SK-N-MC (cell line): ENCODE data around the gene RACGAP1.

Experiments used
- DNase-seq: peaks from one replicate; pipeline ENCODE4 v3.0.0-alpha.2; 2011; ENCODE audit warnings: low read depth, low spot score
- H3K27ac ChIP-seq: fragments of 200-600 bp; sonication (generic); 2 replicates; pipeline ENCODE4 v1.5.1; 2016; ENCODE audit warnings: mixed run types
- H3K36me3 ChIP-seq: fragments of 200-600 bp; sonication (generic); 2 replicates; pipeline ENCODE4 v1.6.1; 2017; ENCODE audit warnings: antibody characterized with exemption, low read length, mixed read lengths; ENCODE audit not compliant: insufficient read depth
- H3K4me3 ChIP-seq: fragments of 200-600 bp; sonication (generic); 2 replicates; pipeline ENCODE4 v1.5.1; 2016
- H3K9ac ChIP-seq: fragments of 200-600 bp; sonication (generic); 2 replicates; pipeline ENCODE4 v1.8.0; 2017; ENCODE audit warnings: mixed run types, mixed read lengths; ENCODE audit not compliant: insufficient read length
- H3K9me3 ChIP-seq: fragments of 200-600 bp; sonication (generic); 2 replicates; pipeline ENCODE4 v1.6.1; 2017; ENCODE audit warnings: low read depth, mild to moderate bottlenecking, antibody characterized with exemption, low read length, moderate library complexity, mixed read lengths
- EZH2 ChIP-seq: fragments of 200-600 bp; sonication (generic); IDR thresholded peaks from one replicate; pipeline ENCODE4 v1.6.1; 2017; ENCODE audit warnings: antibody characterized with exemption
- FOXP2 ChIP-seq: optimal IDR thresholded peaks from 2 replicates; pipeline ENCODE3; 2011; ENCODE audit warnings: mild to moderate bottlenecking, moderate library complexity; ENCODE audit not compliant: insufficient read depth; ENCODE audit errors: extremely low read length, control extremely low read depth
- POLR2AphosphoS5 ChIP-seq: IDR thresholded peaks from 2 replicates; pipeline ENCODE4 v1.6.1; 2012; ENCODE audit warnings: mild to moderate bottlenecking, low read depth, low read length, borderline replicate concordance

Gene RACGAP1

GRCh38 chr12:50016501-50017475, 8.5 kb downstream of the RACGAP1 start:
- H3K36me3 ChIP-seq = peaks cover 40% of the 10 kb centered on the region
- H3K27ac ChIP-seq = peak overlapping the region; percentile 83
- H3K9ac ChIP-seq = peak overlapping the region; percentile 72
- peak overlapping the region; percentile 55 for H3K4me3 ChIP-seq
- TF ChIP-seq POLR2AphosphoS5 (no peak), EZH2 (no peak), FOXP2 (no peak)
- no peaks in the 10 kb centered on the region for H3K9me3 ChIP-seq
- no peak for DNase-seq

- Histone ChIP-seq H3K27ac (no peak overlapping the region), H3K9ac (no peak overlapping the region), H3K9me3 (no peaks in the 10 kb centered on the region), H3K4me3 (no peak overlapping the region), H3K36me3 (peaks cover 48% of the 10 kb centered on the region)
- TF ChIP-seq POLR2AphosphoS5 = no peak
- no peak for TF ChIP-seq EZH2
- no peak for TF ChIP-seq FOXP2
- DNase-seq = no peak
These were observed 11.0 kb downstream of the RACGAP1 start for GRCh38 chr12:50014342-50014741.

GRCh38 chr12:50013361-50014147, 11.7 kb downstream of the RACGAP1 start:
- TF ChIP-seq FOXP2 (no peak), EZH2 (no peak), POLR2AphosphoS5 (no peak)
- peaks cover 54% of the 10 kb centered on the region for H3K36me3 ChIP-seq
- H3K4me3 ChIP-seq = no peak overlapping the region
- H3K9ac ChIP-seq = no peak overlapping the region
- H3K27ac ChIP-seq = no peak overlapping the region
- no peaks in the 10 kb centered on the region for H3K9me3 ChIP-seq
- DNase-seq = no peak

GRCh38 chr12:50006754-50007442, 18.4 kb downstream of the RACGAP1 start:
- TF ChIP-seq POLR2AphosphoS5 (no peak), FOXP2 (no peak), EZH2 (no peak)
- Histone ChIP-seq H3K4me3 (no peak overlapping the region), H3K9me3 (no peaks in the 10 kb centered on the region), H3K36me3 (peaks cover 80% of the 10 kb centered on the region), H3K9ac (no peak overlapping the region), H3K27ac (0 out of 2 replicates have a peak overlapping the region, but pooled peaks have one; percentile 32)
- DNase-seq = no peak

- no peak for DNase-seq
- Histone ChIP-seq H3K36me3 (peaks cover 85% of the 10 kb centered on the region), H3K27ac (no peak overlapping the region), H3K4me3 (no peak overlapping the region), H3K9me3 (no peaks in the 10 kb centered on the region), H3K9ac (no peak overlapping the region)
- TF ChIP-seq FOXP2 = no peak
These were observed 19.0 kb downstream of the RACGAP1 start for GRCh38 chr12:50006280-50006679.

GRCh38 chr12:50005175-50005574, 20.1 kb downstream of the RACGAP1 start:
- TF ChIP-seq POLR2AphosphoS5 (no peak), EZH2 (no peak), FOXP2 (no peak)
- Histone ChIP-seq H3K9ac (no peak overlapping the region), H3K36me3 (peaks cover 89% of the 10 kb centered on the region), H3K27ac (no peak overlapping the region), H3K4me3 (no peak overlapping the region), H3K9me3 (no peaks in the 10 kb centered on the region)
- DNase-seq = no peak

GRCh38 chr12:50004696-50005095, 20.6 kb downstream of the RACGAP1 start:
- peaks cover 89% of the 10 kb centered on the region for H3K36me3 ChIP-seq
- no peak for DNase-seq
- TF ChIP-seq POLR2AphosphoS5 = no peak

GRCh38 chr12:50003595-50003994, 21.7 kb downstream of the RACGAP1 start:
- Histone ChIP-seq H3K9me3 (no peaks in the 10 kb centered on the region), H3K36me3 (peaks cover 91% of the 10 kb centered on the region), H3K27ac (no peak overlapping the region), H3K9ac (no peak overlapping the region), H3K4me3 (no peak overlapping the region)
- DNase-seq = no peak
- TF ChIP-seq FOXP2 (no peak), EZH2 (no peak)

More at GRCh38 chr12:50004696-50005095, 20.6 kb downstream of the RACGAP1 start:
- no peak overlapping the region for H3K4me3 ChIP-seq
- H3K9ac ChIP-seq = no peak overlapping the region
- H3K9me3 ChIP-seq = no peaks in the 10 kb centered on the region
- H3K27ac ChIP-seq = no peak overlapping the region
